GM18505 (cell line): ENCODE measurements around the gene TYW5.
A peak's percentile ranks its signal among the peaks of the same experiment; 100 is the strongest.

Source experiments
- ATAC-seq: cut with Tn5 transposase; IDR thresholded peaks from one replicate; pipeline ENCODE4 v1.9.1; 2021; ENCODE audit not compliant: unreplicated experiment
- POLR2A ChIP-seq: IDR thresholded peaks from 4 replicates; pipeline ENCODE4 v1.6.1; 2011; ENCODE audit warnings: borderline replicate concordance; ENCODE audit not compliant: insufficient read depth, insufficient read length; ENCODE audit errors: extremely low read depth

Gene TYW5

GRCh38 chr2:199962203-199962602 is 6.9 kb upstream of the TYW5 start:
- no peak for ATAC-seq
- TF ChIP-seq POLR2A: no peak

GRCh38 chr2:199958014-199958413 is 2.7 kb upstream of the TYW5 start:
- no peak for ATAC-seq
- TF ChIP-seq POLR2A: no peak

- ATAC-seq: no peak
- no peak for TF ChIP-seq POLR2A
Measured at GRCh38 chr2:199956062-199956380, 730 bp upstream of the TYW5 start.

GRCh38 chr2:199955007-199955338 is 318 bp downstream of the TYW5 start:
- TF ChIP-seq POLR2A: no peak
- peak; percentile 41 for ATAC-seq

GRCh38 chr2:199951023-199951422 is 4.3 kb downstream of the TYW5 start:
- no peak for TF ChIP-seq POLR2A
- no peak for ATAC-seq

GRCh38 chr2:199950396-199950795 is 4.9 kb downstream of the TYW5 start:
- ATAC-seq: no peak
- TF ChIP-seq POLR2A: no peak

GRCh38 chr2:199946836-199947235 is 8.5 kb downstream of the TYW5 start:
- no peak for ATAC-seq
- no peak for TF ChIP-seq POLR2A

- ATAC-seq: no peak
- no peak for TF ChIP-seq POLR2A
Measured at GRCh38 chr2:199946196-199946595, 9.1 kb downstream of the TYW5 start.

- no peak for ATAC-seq
Measured at GRCh38 chr2:199943373-199943772, 11.9 kb downstream of the TYW5 start.

GRCh38 chr2:199940373-199940772 is 14.9 kb downstream of the TYW5 start:
- TF ChIP-seq POLR2A: no peak
- no peak for ATAC-seq

More at GRCh38 chr2:199943373-199943772, 11.9 kb downstream of the TYW5 start:
- TF ChIP-seq POLR2A: no peak

GRCh38 chr2:199936554-199936953 is 18.7 kb downstream of the TYW5 start:
- TF ChIP-seq POLR2A: no peak
- ATAC-seq: no peak

GRCh38 chr2:199933466-199933865 is 21.8 kb downstream of the TYW5 start:
- no peak for TF ChIP-seq POLR2A
- ATAC-seq: no peak

- TF ChIP-seq POLR2A: no peak
- no peak for ATAC-seq
Measured at GRCh38 chr2:199932312-199932855, 22.9 kb downstream of the TYW5 start.

- TF ChIP-seq POLR2A: no peak
- ATAC-seq: no peak
Measured at GRCh38 chr2:199929262-199929661, 26.0 kb downstream of the TYW5 start.

GRCh38 chr2:199928626-199929025 is 26.7 kb downstream of the TYW5 start:
- no peak for ATAC-seq

More at GRCh38 chr2:199928626-199929025, 26.7 kb downstream of the TYW5 start:
- no peak for TF ChIP-seq POLR2A
